ENCODE data around the gene ARRB2. TPM values are rescaled to one million over a fixed set of nuclear protein-coding genes. Genes with fewer than 3 reads are reported as not detected.

The ARRB2 gene
- total RNA-seq, 2 experiments from 2014 or later, result 210 to 220 TPM

DNA sequence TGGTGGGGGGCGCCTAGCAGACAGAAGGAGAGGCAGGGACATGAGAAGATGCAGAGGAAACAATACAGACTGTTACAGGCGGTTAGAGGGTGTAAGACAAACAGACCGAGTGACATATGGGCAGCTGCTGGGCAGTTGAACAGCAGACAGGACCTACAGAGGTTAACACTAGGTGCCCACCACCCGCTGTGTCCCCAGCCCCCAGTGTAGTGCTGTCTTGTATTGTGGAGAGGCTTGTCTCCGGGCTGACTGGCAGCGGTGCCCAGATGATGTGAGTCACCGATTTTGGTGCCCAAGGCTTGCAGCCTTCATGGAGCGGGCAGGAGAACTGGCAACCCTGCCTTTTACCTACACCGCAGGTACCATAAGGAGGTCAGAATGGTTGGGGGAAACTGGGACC is 31.7 kb downstream of the ARRB2 start:
- Mint-ChIP-seq H3K27me3 (peaks cover 31% of the 10 kb centered on the region), H3K4me1 (ENCODE audit: low read depth) (peaks cover 17% of the 10 kb centered on the region), H3K27ac (no peak overlapping the region), H3K4me3 (peak overlapping the region; percentile 34), H3K36me3 (ENCODE audit: low read depth) (peaks cover 3% of the 10 kb centered on the region), H3K9me3 (no peaks in the 10 kb centered on the region)
- ATAC-seq (ENCODE audit: poor library complexity), result no peak
- ChIA-PET CTCF (interaction anchor here (2.2 to 2.8 kb wide), 2 partner anchors 33 to 48 kb away, joined by 6 to 7 read pairs; partner anchors contain the start of gene ARRB2), POLR2A (no interaction called here)
- intact Hi-C loops (cut with DNase I, micrococcal nuclease), result no loop called here
- H3K4me1 ChIP-seq (ENCODE audit: insufficient read depth, low read length), result peaks cover 34% of the 10 kb centered on the region
- no peak for DNase-seq
- H3K4me3 ChIP-seq (ENCODE audit: low read length), result no peak overlapping the region
- no peaks in the 10 kb centered on the region for H3K36me3 ChIP-seq (ENCODE audit: insufficient read depth, low read length)
- H3K9me3 ChIP-seq (ENCODE audit: control insufficient read depth in 1 of 2, insufficient read depth in 1 of 2, low read length in 2 of 2), result peaks cover 0 to 5% of the 10 kb centered on the region in 2 experiments
- H3K27ac ChIP-seq (ENCODE audit: low read depth in 1 of 2, low read length in 2 of 2), result no peak overlapping the region
- TF ChIP-seq, protein P1, sequence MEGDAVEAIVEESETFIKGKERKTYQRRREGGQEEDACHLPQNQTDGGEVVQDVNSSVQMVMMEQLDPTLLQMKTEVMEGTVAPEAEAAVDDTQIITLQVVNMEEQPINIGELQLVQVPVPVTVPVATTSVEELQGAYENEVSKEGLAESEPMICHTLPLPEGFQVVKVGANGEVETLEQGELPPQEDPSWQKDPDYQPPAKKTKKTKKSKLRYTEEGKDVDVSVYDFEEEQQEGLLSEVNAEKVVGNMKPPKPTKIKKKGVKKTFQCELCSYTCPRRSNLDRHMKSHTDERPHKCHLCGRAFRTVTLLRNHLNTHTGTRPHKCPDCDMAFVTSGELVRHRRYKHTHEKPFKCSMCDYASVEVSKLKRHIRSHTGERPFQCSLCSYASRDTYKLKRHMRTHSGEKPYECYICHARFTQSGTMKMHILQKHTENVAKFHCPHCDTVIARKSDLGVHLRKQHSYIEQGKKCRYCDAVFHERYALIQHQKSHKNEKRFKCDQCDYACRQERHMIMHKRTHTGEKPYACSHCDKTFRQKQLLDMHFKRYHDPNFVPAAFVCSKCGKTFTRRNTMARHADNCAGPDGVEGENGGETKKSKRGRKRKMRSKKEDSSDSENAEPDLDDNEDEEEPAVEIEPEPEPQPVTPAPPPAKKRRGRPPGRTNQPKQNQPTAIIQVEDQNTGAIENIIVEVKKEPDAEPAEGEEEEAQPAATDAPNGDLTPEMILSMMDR (IDR thresholded peaks at IDR 0.05), result no peak
- H3K27me3 ChIP-seq (ENCODE audit: control insufficient read depth in 1 of 2, insufficient read depth in 2 of 2, low read length in 2 of 2), result peaks cover 6 to 22% of the 10 kb centered on the region in 2 experiments

DNA sequence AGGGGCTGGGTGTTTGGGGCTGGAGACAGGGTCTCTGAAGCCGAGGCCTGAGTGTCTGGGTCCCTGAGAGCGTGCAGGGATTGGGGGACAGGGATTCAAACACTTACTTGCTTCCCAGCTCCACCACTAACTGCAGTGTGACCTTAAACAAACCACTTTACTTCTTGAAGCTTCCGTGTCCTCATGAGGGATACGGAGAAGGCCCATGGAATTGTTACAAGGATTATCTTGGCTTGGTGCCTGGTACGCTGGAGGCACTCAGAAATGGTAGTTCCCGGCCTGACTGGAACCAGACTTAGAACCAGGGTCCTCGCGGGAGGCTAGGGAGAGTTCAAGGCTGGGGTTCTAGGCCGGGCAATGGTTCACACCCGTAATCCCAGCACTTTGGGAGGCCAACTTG is 32.2 kb downstream of the ARRB2 start:
- Mint-ChIP-seq H3K9me3 (no peaks in the 10 kb centered on the region), H3K36me3 (ENCODE audit: low read depth) (peaks cover 3% of the 10 kb centered on the region), H3K27ac (no peak overlapping the region), H3K4me3 (no peak overlapping the region), H3K27me3 (peaks cover 31% of the 10 kb centered on the region), H3K4me1 (ENCODE audit: low read depth) (peaks cover 18% of the 10 kb centered on the region)
- intact Hi-C loops (cut with DNase I, micrococcal nuclease), result no loop called here
- H3K4me3 ChIP-seq (ENCODE audit: low read length), result no peak overlapping the region
- DNase-seq (no peak), ATAC-seq (ENCODE audit: poor library complexity) (no peak)
- ChIA-PET CTCF (interaction anchor here (2.2 to 2.8 kb wide), 2 partner anchors 33 to 47 kb away, joined by 6 to 7 read pairs; partner anchors contain the start of gene ARRB2), POLR2A (no interaction called here)
- TF ChIP-seq, protein P1 (IDR thresholded peaks at IDR 0.05), result no peak
- peaks cover 6 to 22% of the 10 kb centered on the region in 2 experiments for H3K27me3 ChIP-seq (ENCODE audit: control insufficient read depth in 1 of 2, insufficient read depth in 2 of 2, low read length in 2 of 2)
- no peak overlapping the region for H3K27ac ChIP-seq (ENCODE audit: low read depth in 1 of 2, low read length in 2 of 2)
- H3K9me3 ChIP-seq (ENCODE audit: control insufficient read depth in 1 of 2, insufficient read depth in 1 of 2, low read length in 2 of 2), result peaks cover 0 to 5% of the 10 kb centered on the region in 2 experiments
- no peaks in the 10 kb centered on the region for H3K36me3 ChIP-seq (ENCODE audit: insufficient read depth, low read length)
- peaks cover 38% of the 10 kb centered on the region for H3K4me1 ChIP-seq (ENCODE audit: insufficient read depth, low read length)

DNA sequence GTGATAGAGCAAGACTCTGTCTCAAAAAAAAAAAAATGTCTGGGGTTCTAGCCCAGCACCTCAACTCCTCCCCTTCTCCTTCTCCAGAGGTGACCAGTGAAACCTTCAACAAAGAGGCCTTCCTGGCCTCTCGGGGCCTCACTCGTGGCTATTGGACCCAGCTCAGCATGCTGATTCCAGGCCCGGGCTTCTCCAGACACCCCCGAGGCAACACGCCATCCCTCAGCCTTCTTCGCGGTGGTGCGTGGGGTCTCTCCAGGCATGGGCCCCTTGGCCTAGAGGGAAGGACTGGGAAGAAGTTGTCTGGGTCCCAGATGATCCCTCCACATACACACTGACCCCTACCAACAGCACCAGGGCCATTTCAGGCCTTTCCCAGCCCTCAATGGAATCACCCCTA is 32.8 kb downstream of the ARRB2 start:
- TF ChIP-seq, protein P1 (IDR thresholded peaks at IDR 0.05), result no peak

More for the DNA sequence above, 32.8 kb downstream of the ARRB2 start:
- Mint-ChIP-seq H3K4me3 (no peak overlapping the region), H3K4me1 (ENCODE audit: low read depth) (peaks cover 21% of the 10 kb centered on the region), H3K27me3 (peaks cover 30% of the 10 kb centered on the region), H3K27ac (no peak overlapping the region), H3K9me3 (no peaks in the 10 kb centered on the region), H3K36me3 (ENCODE audit: low read depth) (peaks cover 3% of the 10 kb centered on the region)
- peaks cover 6 to 22% of the 10 kb centered on the region in 2 experiments for H3K27me3 ChIP-seq (ENCODE audit: control insufficient read depth in 1 of 2, insufficient read depth in 2 of 2, low read length in 2 of 2)
- H3K27ac ChIP-seq (ENCODE audit: low read depth in 1 of 2, low read length in 2 of 2), result no peak overlapping the region
- H3K36me3 ChIP-seq (ENCODE audit: insufficient read depth, low read length), result no peaks in the 10 kb centered on the region
- intact Hi-C loops (cut with DNase I, micrococcal nuclease), result no loop called here
- no peak overlapping the region for H3K4me3 ChIP-seq (ENCODE audit: low read length)
- CTCF ChIA-PET, result interaction anchor here (2.2 to 2.8 kb wide), 2 partner anchors 34 to 47 kb away, joined by 6 to 7 read pairs; partner anchors contain the start of gene ARRB2
- no peak for DNase-seq
- POLR2A ChIA-PET, result no interaction called here
- H3K4me1 ChIP-seq (ENCODE audit: insufficient read depth, low read length), result peaks cover 42% of the 10 kb centered on the region
- H3K9me3 ChIP-seq (ENCODE audit: control insufficient read depth in 1 of 2, insufficient read depth in 1 of 2, low read length in 2 of 2), result peaks cover 0 to 5% of the 10 kb centered on the region in 2 experiments
- ATAC-seq (ENCODE audit: poor library complexity), result no peak
